Measurements from ENCODE around the gene NKTR. TPM values are rescaled to one million over a fixed set of nuclear protein-coding genes. Genes with fewer than 3 reads are reported as not detected.

Gene NKTR
- total RNA-seq, 1 donor from 2014 or later, result 23.6 TPM

- DNase-seq, result no peak
- ATAC-seq, result no peak
- intact Hi-C loops (cut with micrococcal nuclease), result no loop called here
These were observed 68.3 kb downstream of the NKTR start for GRCh38 chr3:42668793-42669217.

- ATAC-seq (no peak), DNase-seq (no peak)
- intact Hi-C loops (cut with micrococcal nuclease), result no loop called here
These were observed 69.6 kb downstream of the NKTR start for GRCh38 chr3:42670051-42670576.

GRCh38 chr3:42670670-42671069 is 70.2 kb downstream of the NKTR start:
- ATAC-seq (no peak), DNase-seq (no peak)
- intact Hi-C loops (cut with micrococcal nuclease), result no loop called here

- ATAC-seq (no peak), DNase-seq (no peak)
- intact Hi-C loops (cut with micrococcal nuclease), result no loop called here
These were observed 72.0 kb downstream of the NKTR start for GRCh38 chr3:42672515-42672914.

- intact Hi-C loops (cut with micrococcal nuclease), result no loop called here
- DNase-seq (no peak), ATAC-seq (no peak)
These were observed 72.6 kb downstream of the NKTR start for GRCh38 chr3:42673082-42673481.

GRCh38 chr3:42674146-42674545 is 73.7 kb downstream of the NKTR start:
- no peak for ATAC-seq
- intact Hi-C loops (cut with micrococcal nuclease), result no loop called here

GRCh38 chr3:42675909-42676308 is 75.4 kb downstream of the NKTR start:
- no peak for ATAC-seq
- no peak for DNase-seq
- intact Hi-C loops (cut with micrococcal nuclease), result no loop called here

More at GRCh38 chr3:42674146-42674545, 73.7 kb downstream of the NKTR start:
- no peak for DNase-seq

GRCh38 chr3:42678447-42678846 is 78.0 kb downstream of the NKTR start:
- DNase-seq (no peak), ATAC-seq (no peak)
- intact Hi-C loops (cut with micrococcal nuclease), result no loop called here

GRCh38 chr3:42680271-42680670 is 79.8 kb downstream of the NKTR start:
- DNase-seq (no peak), ATAC-seq (no peak)
- intact Hi-C loops (cut with micrococcal nuclease), result no loop called here

GRCh38 chr3:42680806-42681205 is 80.3 kb downstream of the NKTR start:
- intact Hi-C loops (cut with micrococcal nuclease), result no loop called here
- no peak for ATAC-seq
- no peak for DNase-seq

GRCh38 chr3:42681361-42682038 is 81.0 kb downstream of the NKTR start:
- DNase-seq (no peak), ATAC-seq (no peak)
- intact Hi-C loops (cut with micrococcal nuclease), result no loop called here

GRCh38 chr3:42682301-42683070 is 82.0 kb downstream of the NKTR start:
- no peak for DNase-seq
- no peak for ATAC-seq
- intact Hi-C loops (cut with micrococcal nuclease), result no loop called here

- ATAC-seq (peak; percentile 90), DNase-seq (peak; percentile 71)
- intact Hi-C loops (cut with micrococcal nuclease), result no loop called here
These were observed 83.6 kb downstream of the NKTR start for GRCh38 chr3:42683875-42684598.

GRCh38 chr3:42684632-42685362 is 84.3 kb downstream of the NKTR start:
- ATAC-seq (no peak), DNase-seq (no peak)
- intact Hi-C loops (cut with micrococcal nuclease), result no loop called here

- ATAC-seq, result no peak
- intact Hi-C loops (cut with micrococcal nuclease), result no loop called here
- DNase-seq, result no peak
These were observed 84.9 kb downstream of the NKTR start, which contains the start of gene KLHL40 for GRCh38 chr3:42685363-42685881. KLHL40 (plus strand) TSS chr3:42685537; CDS start chr3:42685619, 82 bp downstream.

- intact Hi-C loops (cut with micrococcal nuclease), result no loop called here
- DNase-seq, result no peak
- no peak for ATAC-seq
These were observed 85.7 kb downstream of the NKTR start for GRCh38 chr3:42685891-42686820.

- ATAC-seq, result no peak
- DNase-seq, result no peak
- intact Hi-C loops (cut with micrococcal nuclease), result no loop called here
These were observed 86.6 kb downstream of the NKTR start for GRCh38 chr3:42686832-42687650.
